Nephron (organoid): ENCODE results near the gene C1orf226.

Experiments used
- H3K27ac Mint-ChIP-seq, 3 experiments: 2 replicates each; pipeline ENCODE4 v1.8.0; 2020; ENCODE audit warnings: mixed read lengths in 3 of 3, mild to moderate bottlenecking in 2 of 3, moderate library complexity in 1 of 3
- H3K27me3 Mint-ChIP-seq: 2 replicates; pipeline ENCODE4 v1.8.0; 2021; ENCODE audit warnings: low read depth, mild to moderate bottlenecking, moderate library complexity, mixed read lengths
- H3K36me3 Mint-ChIP-seq: 2 replicates; pipeline ENCODE4 v1.8.0; 2020; ENCODE audit warnings: low read depth, mixed read lengths
- H3K4me1 Mint-ChIP-seq: 2 replicates; pipeline ENCODE4 v1.8.0; 2020; ENCODE audit warnings: mixed read lengths
- H3K4me3 Mint-ChIP-seq, 3 experiments: 2 replicates each; pipeline ENCODE4 v1.8.0; 2020; ENCODE audit warnings: mild to moderate bottlenecking in 3 of 3, mixed read lengths in 3 of 3, moderate library complexity in 2 of 3
- H3K9me3 Mint-ChIP-seq: 2 replicates; pipeline ENCODE4 v1.8.0; 2020; ENCODE audit warnings: mixed read lengths
- CTCF ChIP-seq, 3 experiments: fragments of 200-600 bp; sonication (generic); IDR thresholded peaks; one replicate each; pipeline ENCODE4 v1.5.0; 2021; ENCODE audit warnings: antibody characterized with exemption in 3 of 3; ENCODE audit not compliant: unreplicated experiment in 3 of 3

C1orf226 gene

DNA sequence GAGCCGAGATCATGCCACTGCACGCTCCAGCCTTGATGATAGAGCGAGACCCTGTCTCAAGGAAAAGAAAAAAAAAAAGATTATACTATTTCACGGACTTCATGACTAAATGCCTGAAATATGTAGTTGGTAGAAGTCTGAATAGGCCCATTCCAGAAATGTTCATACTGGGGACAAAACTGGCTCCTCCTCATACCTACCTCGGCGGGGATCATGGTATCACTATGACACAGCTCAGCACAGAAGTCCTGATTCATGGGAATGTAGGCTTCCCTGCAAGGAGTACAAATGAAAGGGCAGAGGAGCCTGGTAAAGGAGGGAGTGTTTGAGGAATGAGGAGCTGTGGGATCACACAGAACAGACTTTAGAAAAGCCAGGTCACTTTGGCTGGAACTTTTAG, 9.9 kb upstream of the C1orf226 start:
- no peak for TF ChIP-seq CTCF (IDR thresholded peaks at IDR 0.05; ENCODE audit: unreplicated experiment in 3 of 3)
- Mint-ChIP-seq H3K4me3 (no peak overlapping the region), H3K27ac (peak overlapping the region in 1 of 3 experiments; percentile 25), H3K27me3 (no peaks in the 10 kb centered on the region), H3K9me3 (no peaks in the 10 kb centered on the region), H3K36me3 (peaks cover 6% of the 10 kb centered on the region), H3K4me1 (no peaks in the 10 kb centered on the region)

- H3K36me3 Mint-ChIP-seq, result peaks cover 6% of the 10 kb centered on the region
- H3K9me3 Mint-ChIP-seq, result no peaks in the 10 kb centered on the region
- no peak overlapping the region for H3K4me3 Mint-ChIP-seq
- no peak for TF ChIP-seq CTCF (IDR thresholded peaks at IDR 0.05; ENCODE audit: unreplicated experiment in 3 of 3)
- H3K4me1 Mint-ChIP-seq, result no peaks in the 10 kb centered on the region
- no peaks in the 10 kb centered on the region for H3K27me3 Mint-ChIP-seq
- H3K27ac Mint-ChIP-seq, result no peak overlapping the region
These were observed 9.1 kb upstream of the C1orf226 start for GRCh38 chr1:162372159-162373071.

- peaks cover 6% of the 10 kb centered on the region for H3K36me3 Mint-ChIP-seq
- H3K4me3 Mint-ChIP-seq, result no peak overlapping the region
- no peak overlapping the region for H3K27ac Mint-ChIP-seq
- no peaks in the 10 kb centered on the region for H3K4me1 Mint-ChIP-seq
- H3K9me3 Mint-ChIP-seq, result no peaks in the 10 kb centered on the region
- no peaks in the 10 kb centered on the region for H3K27me3 Mint-ChIP-seq
- TF ChIP-seq CTCF (IDR thresholded peaks at IDR 0.05; ENCODE audit: unreplicated experiment in 3 of 3), result no peak
These were observed 8.5 kb upstream of the C1orf226 start for GRCh38 chr1:162373072-162373427.

- no peak overlapping the region for H3K27ac Mint-ChIP-seq
- no peaks in the 10 kb centered on the region for H3K9me3 Mint-ChIP-seq
- no peaks in the 10 kb centered on the region for H3K27me3 Mint-ChIP-seq
- no peaks in the 10 kb centered on the region for H3K4me1 Mint-ChIP-seq
- peaks cover 6% of the 10 kb centered on the region for H3K36me3 Mint-ChIP-seq
- no peak overlapping the region for H3K4me3 Mint-ChIP-seq
- TF ChIP-seq CTCF (IDR thresholded peaks at IDR 0.05; ENCODE audit: unreplicated experiment in 3 of 3), result no peak
These were observed 7.8 kb upstream of the C1orf226 start for GRCh38 chr1:162373541-162374260.

GRCh38 chr1:162374406-162374805, 7.1 kb upstream of the C1orf226 start:
- no peak overlapping the region for H3K27ac Mint-ChIP-seq
- no peaks in the 10 kb centered on the region for H3K4me1 Mint-ChIP-seq
- H3K9me3 Mint-ChIP-seq, result no peaks in the 10 kb centered on the region
- peaks cover 6% of the 10 kb centered on the region for H3K36me3 Mint-ChIP-seq
- no peak for TF ChIP-seq CTCF (IDR thresholded peaks at IDR 0.05; ENCODE audit: unreplicated experiment in 3 of 3)
- H3K4me3 Mint-ChIP-seq, result no peak overlapping the region
- H3K27me3 Mint-ChIP-seq, result no peaks in the 10 kb centered on the region
